ENCODE results near the gene CFAP99. TPM values are rescaled to one million over a fixed set of nuclear protein-coding genes. Genes with fewer than 3 reads are reported as not detected.

The CFAP99 gene
- total RNA-seq, 3 donors from 2014 or later = 0.15 to 2.0 TPM; not detected in 1

DNA sequence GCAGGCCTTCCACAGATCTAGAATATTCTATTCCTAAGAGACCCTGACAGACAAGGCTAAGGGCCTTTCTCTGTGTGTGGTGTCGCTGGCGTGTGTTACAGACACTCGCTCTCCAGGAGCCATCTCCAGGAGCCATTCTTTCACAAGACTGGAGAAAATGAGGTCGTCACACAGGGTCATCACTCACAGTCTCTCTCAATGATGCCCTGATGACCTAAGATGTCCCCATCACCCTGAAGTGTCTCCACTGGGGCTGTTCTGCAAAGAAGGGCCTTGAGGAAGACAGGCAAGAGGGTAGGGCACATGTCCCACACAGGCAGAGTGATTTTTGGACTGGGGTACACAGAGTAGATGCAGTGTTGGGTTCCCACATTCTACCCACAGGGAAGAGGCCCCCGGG lies 35.0 kb upstream of the CFAP99 start:
- no peak for DNase-seq (ENCODE audit: low spot score in 2 of 2)
- H3K9me3 ChIP-seq = no peaks in the 10 kb centered on the region
- H3K4me3 ChIP-seq = no peak overlapping the region
- H3K36me3 ChIP-seq = no peaks in the 10 kb centered on the region
- no peaks in the 10 kb centered on the region for H3K4me1 ChIP-seq
- no peak overlapping the region for H3K27ac ChIP-seq
- intact Hi-C loops (cut with DNase I; ENCODE audit: low total_unique reads) = no loop called here
- no peaks in the 10 kb centered on the region for H3K27me3 ChIP-seq
- TF ChIP-seq, protein P1, sequence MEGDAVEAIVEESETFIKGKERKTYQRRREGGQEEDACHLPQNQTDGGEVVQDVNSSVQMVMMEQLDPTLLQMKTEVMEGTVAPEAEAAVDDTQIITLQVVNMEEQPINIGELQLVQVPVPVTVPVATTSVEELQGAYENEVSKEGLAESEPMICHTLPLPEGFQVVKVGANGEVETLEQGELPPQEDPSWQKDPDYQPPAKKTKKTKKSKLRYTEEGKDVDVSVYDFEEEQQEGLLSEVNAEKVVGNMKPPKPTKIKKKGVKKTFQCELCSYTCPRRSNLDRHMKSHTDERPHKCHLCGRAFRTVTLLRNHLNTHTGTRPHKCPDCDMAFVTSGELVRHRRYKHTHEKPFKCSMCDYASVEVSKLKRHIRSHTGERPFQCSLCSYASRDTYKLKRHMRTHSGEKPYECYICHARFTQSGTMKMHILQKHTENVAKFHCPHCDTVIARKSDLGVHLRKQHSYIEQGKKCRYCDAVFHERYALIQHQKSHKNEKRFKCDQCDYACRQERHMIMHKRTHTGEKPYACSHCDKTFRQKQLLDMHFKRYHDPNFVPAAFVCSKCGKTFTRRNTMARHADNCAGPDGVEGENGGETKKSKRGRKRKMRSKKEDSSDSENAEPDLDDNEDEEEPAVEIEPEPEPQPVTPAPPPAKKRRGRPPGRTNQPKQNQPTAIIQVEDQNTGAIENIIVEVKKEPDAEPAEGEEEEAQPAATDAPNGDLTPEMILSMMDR (IDR thresholded peaks at IDR 0.05) = no peak
- no peak for TF ChIP-seq POLR2AphosphoS5 (IDR thresholded peaks at IDR 0.05)

DNA sequence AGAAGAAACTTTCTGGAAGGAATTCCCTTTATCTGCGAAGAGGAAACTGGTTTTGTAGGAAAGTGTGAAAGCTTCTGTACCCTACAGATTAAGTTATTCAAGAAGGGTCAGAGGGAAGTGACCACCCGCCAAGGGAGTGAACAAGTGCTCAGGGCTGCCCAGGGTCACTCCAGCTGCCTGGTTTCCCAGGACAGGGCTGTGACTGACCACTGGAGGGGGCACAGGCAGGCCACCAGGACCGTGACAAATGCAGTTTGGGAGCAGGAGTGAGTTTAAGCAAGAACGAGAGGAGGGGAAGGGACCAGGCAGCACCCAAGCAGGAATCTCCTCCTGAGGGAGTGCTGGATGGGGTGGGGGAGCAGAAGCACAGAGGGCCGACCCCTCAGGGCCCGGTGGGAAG lies 34.5 kb upstream of the CFAP99 start:
- intact Hi-C loops (cut with DNase I; ENCODE audit: low total_unique reads) = no loop called here
- Histone ChIP-seq H3K27ac (no peak overlapping the region), H3K9me3 (no peaks in the 10 kb centered on the region), H3K27me3 (no peaks in the 10 kb centered on the region), H3K4me3 (no peak overlapping the region), H3K4me1 (no peaks in the 10 kb centered on the region), H3K36me3 (no peaks in the 10 kb centered on the region)
- TF ChIP-seq, protein P1 (IDR thresholded peaks at IDR 0.05) = no peak
- TF ChIP-seq POLR2A (IDR thresholded peaks at IDR 0.05) = no peak
- no peak for TF ChIP-seq POLR2AphosphoS5 (IDR thresholded peaks at IDR 0.05)
- no peak for DNase-seq (ENCODE audit: low spot score in 2 of 2)

DNA sequence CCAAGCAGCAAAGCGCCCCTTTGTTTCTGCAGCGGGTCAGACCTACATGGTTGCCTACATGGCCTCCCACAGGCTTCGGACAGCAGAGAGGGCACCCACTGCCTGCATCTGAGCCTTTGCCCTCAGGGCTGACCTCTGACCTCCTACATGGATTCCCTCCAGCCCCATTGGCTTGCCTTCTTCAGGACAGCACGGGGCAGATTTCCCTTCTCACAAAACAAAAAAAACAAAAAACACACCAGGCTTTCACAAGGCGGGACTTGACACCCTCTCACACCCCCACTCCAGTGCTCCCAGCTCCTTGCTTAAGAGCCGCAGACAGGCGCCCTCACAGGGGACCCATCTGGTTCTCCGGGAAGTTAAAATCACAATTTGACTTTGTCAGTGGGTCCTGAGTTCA lies 33.2 kb upstream of the CFAP99 start:
- no peak for DNase-seq (ENCODE audit: low spot score in 2 of 2)
- no peaks in the 10 kb centered on the region for H3K9me3 ChIP-seq
- no peaks in the 10 kb centered on the region for H3K4me1 ChIP-seq
- no peaks in the 10 kb centered on the region for H3K27me3 ChIP-seq
- H3K4me3 ChIP-seq = no peak overlapping the region
- intact Hi-C loops (cut with DNase I; ENCODE audit: low total_unique reads) = no loop called here
- H3K36me3 ChIP-seq = no peaks in the 10 kb centered on the region
- TF ChIP-seq, protein P1 (IDR thresholded peaks at IDR 0.05) = no peak
- no peak for TF ChIP-seq POLR2AphosphoS5 (IDR thresholded peaks at IDR 0.05)
- TF ChIP-seq POLR2A (IDR thresholded peaks at IDR 0.05) = no peak
- no peak overlapping the region for H3K27ac ChIP-seq

DNA sequence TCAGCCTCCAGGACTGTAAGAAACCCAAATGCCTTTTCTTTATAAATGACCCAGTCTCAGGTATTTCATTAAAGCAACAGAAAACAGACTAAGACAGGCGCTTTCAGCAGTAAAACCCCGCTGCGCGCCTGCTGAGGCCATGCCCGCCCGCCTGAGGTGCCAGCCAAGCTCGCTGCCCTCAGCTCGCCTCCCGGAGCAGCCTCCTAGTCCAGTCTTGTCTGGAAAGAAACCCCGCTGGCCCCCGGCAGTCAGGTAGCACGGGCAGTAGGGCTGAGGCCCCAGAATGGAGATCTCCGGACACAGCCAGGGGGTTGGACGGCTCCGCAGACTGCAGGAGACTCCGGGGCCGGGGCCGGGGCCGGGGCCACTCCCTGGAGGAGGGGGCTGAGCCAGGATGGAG lies 32.0 kb upstream of the CFAP99 start:
- H3K27ac ChIP-seq = no peak overlapping the region
- no peaks in the 10 kb centered on the region for H3K27me3 ChIP-seq
- no peaks in the 10 kb centered on the region for H3K36me3 ChIP-seq
- intact Hi-C loops (cut with DNase I; ENCODE audit: low total_unique reads) = no loop called here
- DNase-seq (ENCODE audit: low spot score in 2 of 2) = no peak
- no peak for TF ChIP-seq POLR2A (IDR thresholded peaks at IDR 0.05)
- H3K4me3 ChIP-seq = no peak overlapping the region
- H3K9me3 ChIP-seq = no peaks in the 10 kb centered on the region
- no peaks in the 10 kb centered on the region for H3K4me1 ChIP-seq

DNA sequence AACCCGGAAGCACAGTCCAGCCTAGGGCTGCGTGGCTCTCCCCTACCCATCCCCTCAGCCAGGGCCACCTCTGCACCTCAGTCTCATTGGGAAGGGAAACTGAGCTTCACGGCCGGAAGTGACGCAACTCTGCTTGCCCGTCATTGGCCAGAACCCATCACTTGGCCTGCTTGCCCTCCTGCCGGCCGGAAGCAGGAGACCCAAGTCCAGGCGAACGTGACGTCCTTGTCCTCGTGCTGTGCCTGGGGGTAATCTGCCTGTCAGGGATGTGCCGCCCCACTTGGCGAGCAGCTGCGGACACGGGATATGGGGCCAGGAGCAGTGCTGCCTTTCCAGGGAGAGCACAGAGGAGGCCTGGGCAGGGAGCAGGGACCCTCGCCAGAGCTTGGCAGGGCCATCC lies 31.5 kb upstream of the CFAP99 start:
- TF ChIP-seq POLR2A (IDR thresholded peaks at IDR 0.05) = no peak
- no peak for TF ChIP-seq POLR2AphosphoS5 (IDR thresholded peaks at IDR 0.05)
- TF ChIP-seq, protein P1 (IDR thresholded peaks at IDR 0.05) = no peak
- no peaks in the 10 kb centered on the region for H3K9me3 ChIP-seq
- DNase-seq (ENCODE audit: low spot score in 2 of 2) = no peak
- H3K4me1 ChIP-seq = no peaks in the 10 kb centered on the region
- intact Hi-C loops (cut with DNase I; ENCODE audit: low total_unique reads) = no loop called here
- H3K36me3 ChIP-seq = no peaks in the 10 kb centered on the region
- no peak overlapping the region for H3K4me3 ChIP-seq
- H3K27ac ChIP-seq = no peak overlapping the region
- no peaks in the 10 kb centered on the region for H3K27me3 ChIP-seq

DNA sequence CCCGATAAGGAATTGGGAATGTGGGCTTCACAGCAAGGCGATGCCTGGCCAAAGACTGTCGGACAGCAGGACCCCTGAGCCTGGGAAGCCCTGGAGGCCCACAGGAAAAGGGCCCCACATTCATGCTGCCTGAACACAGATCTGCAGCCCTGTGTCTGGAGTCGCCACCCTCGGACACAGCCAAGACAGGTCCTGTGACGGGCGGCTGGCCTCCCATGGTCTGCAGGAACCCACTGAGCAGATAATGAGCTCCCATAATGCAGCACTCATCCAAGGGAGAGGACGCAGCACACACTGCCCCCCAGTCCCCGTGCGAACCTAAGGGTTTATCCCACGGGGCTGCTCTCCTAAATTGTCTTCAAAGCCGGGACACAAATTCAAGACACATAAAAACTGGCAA lies 30.9 kb upstream of the CFAP99 start:
- no peaks in the 10 kb centered on the region for H3K4me1 ChIP-seq
- H3K36me3 ChIP-seq = no peaks in the 10 kb centered on the region
- no peaks in the 10 kb centered on the region for H3K9me3 ChIP-seq
- no peak for DNase-seq (ENCODE audit: low spot score in 2 of 2)
- intact Hi-C loops (cut with DNase I; ENCODE audit: low total_unique reads) = no loop called here
- TF ChIP-seq POLR2AphosphoS5 (IDR thresholded peaks at IDR 0.05) = no peak
- no peaks in the 10 kb centered on the region for H3K27me3 ChIP-seq
- H3K27ac ChIP-seq = no peak overlapping the region
- H3K4me3 ChIP-seq = no peak overlapping the region

Measured in breast epithelium (tissue), 4 donors.